Measurements from ENCODE around the gene HMOX1. TPM values are rescaled to one million over a fixed set of nuclear protein-coding genes. Genes with fewer than 3 reads are reported as not detected.

The HMOX1 gene
- total and polyA plus RNA-seq, 2 of the 8 experiments (the other 6 are each of a cell fraction or from before 2014, with no cell fraction given), result 25.0 to 41.6 TPM

DNA sequence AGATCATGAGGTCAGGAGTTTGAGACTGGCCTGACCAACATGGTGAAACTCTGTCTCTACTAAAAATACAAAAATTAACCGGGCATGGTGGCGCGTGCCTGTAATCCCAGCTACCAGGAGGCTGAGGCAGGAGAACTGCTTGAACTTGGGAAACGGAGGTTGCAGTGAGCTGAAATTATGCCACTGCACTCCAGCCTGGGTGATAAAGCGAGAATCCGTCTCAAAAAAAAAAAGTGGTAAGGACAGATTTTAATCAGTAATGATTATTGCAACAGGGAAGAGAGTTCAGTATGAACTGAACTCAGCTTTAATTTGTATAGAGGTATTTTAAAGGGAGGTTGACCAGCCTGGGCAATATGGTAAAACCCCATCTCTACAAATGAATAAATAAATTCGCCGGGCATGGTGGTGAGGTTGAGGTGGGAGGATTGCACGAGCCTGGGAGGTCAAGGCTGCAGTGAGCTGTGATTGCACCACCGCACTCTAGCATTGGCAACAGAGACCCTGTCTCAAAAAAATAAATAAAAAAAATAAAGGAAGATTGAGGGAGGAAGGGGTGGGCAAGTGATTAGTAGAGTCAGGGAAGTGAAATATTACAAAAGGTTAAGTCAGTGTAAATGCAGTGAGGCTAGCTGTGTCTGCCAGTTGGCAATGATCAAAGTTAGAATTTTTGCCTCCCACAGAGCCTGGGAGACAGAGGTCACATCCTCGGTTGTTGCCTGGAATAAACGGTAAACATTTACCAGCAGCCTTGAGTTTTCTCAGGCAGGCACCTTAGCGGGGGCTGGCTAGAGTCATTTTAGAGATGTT, 16.4 kb downstream of the HMOX1 start (continued):
- TF ChIP-seq, protein P1, sequence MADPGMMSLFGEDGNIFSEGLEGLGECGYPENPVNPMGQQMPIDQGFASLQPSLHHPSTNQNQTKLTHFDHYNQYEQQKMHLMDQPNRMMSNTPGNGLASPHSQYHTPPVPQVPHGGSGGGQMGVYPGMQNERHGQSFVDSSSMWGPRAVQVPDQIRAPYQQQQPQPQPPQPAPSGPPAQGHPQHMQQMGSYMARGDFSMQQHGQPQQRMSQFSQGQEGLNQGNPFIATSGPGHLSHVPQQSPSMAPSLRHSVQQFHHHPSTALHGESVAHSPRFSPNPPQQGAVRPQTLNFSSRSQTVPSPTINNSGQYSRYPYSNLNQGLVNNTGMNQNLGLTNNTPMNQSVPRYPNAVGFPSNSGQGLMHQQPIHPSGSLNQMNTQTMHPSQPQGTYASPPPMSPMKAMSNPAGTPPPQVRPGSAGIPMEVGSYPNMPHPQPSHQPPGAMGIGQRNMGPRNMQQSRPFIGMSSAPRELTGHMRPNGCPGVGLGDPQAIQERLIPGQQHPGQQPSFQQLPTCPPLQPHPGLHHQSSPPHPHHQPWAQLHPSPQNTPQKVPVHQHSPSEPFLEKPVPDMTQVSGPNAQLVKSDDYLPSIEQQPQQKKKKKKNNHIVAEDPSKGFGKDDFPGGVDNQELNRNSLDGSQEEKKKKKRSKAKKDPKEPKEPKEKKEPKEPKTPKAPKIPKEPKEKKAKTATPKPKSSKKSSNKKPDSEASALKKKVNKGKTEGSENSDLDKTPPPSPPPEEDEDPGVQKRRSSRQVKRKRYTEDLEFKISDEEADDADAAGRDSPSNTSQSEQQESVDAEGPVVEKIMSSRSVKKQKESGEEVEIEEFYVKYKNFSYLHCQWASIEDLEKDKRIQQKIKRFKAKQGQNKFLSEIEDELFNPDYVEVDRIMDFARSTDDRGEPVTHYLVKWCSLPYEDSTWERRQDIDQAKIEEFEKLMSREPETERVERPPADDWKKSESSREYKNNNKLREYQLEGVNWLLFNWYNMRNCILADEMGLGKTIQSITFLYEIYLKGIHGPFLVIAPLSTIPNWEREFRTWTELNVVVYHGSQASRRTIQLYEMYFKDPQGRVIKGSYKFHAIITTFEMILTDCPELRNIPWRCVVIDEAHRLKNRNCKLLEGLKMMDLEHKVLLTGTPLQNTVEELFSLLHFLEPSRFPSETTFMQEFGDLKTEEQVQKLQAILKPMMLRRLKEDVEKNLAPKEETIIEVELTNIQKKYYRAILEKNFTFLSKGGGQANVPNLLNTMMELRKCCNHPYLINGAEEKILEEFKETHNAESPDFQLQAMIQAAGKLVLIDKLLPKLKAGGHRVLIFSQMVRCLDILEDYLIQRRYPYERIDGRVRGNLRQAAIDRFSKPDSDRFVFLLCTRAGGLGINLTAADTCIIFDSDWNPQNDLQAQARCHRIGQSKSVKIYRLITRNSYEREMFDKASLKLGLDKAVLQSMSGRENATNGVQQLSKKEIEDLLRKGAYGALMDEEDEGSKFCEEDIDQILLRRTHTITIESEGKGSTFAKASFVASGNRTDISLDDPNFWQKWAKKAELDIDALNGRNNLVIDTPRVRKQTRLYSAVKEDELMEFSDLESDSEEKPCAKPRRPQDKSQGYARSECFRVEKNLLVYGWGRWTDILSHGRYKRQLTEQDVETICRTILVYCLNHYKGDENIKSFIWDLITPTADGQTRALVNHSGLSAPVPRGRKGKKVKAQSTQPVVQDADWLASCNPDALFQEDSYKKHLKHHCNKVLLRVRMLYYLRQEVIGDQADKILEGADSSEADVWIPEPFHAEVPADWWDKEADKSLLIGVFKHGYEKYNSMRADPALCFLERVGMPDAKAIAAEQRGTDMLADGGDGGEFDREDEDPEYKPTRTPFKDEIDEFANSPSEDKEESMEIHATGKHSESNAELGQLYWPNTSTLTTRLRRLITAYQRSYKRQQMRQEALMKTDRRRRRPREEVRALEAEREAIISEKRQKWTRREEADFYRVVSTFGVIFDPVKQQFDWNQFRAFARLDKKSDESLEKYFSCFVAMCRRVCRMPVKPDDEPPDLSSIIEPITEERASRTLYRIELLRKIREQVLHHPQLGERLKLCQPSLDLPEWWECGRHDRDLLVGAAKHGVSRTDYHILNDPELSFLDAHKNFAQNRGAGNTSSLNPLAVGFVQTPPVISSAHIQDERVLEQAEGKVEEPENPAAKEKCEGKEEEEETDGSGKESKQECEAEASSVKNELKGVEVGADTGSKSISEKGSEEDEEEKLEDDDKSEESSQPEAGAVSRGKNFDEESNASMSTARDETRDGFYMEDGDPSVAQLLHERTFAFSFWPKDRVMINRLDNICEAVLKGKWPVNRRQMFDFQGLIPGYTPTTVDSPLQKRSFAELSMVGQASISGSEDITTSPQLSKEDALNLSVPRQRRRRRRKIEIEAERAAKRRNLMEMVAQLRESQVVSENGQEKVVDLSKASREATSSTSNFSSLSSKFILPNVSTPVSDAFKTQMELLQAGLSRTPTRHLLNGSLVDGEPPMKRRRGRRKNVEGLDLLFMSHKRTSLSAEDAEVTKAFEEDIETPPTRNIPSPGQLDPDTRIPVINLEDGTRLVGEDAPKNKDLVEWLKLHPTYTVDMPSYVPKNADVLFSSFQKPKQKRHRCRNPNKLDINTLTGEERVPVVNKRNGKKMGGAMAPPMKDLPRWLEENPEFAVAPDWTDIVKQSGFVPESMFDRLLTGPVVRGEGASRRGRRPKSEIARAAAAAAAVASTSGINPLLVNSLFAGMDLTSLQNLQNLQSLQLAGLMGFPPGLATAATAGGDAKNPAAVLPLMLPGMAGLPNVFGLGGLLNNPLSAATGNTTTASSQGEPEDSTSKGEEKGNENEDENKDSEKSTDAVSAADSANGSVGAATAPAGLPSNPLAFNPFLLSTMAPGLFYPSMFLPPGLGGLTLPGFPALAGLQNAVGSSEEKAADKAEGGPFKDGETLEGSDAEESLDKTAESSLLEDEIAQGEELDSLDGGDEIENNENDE (IDR thresholded peaks at IDR 0.05; ENCODE audit: insufficient replicate concordance, low read length), result no peak
- TF ChIP-seq SIRT6 (IDR thresholded peaks at IDR 0.05; ENCODE audit: low read length) (no peak), TEAD4 (IDR thresholded peaks at IDR 0.05; ENCODE audit: low read depth, low read length) (no peak), CHD2 (IDR thresholded peaks at IDR 0.05; ENCODE audit: low read length) (no peak), RAD21 (IDR thresholded peaks at IDR 0.05 in 1 of 2, conservative IDR thresholded peaks at IDR 0.05 in 1 of 2; ENCODE audit: low read depth in 2 of 2, low read length in 2 of 2) (no peak), KDM1A (IDR thresholded peaks at IDR 0.05; ENCODE audit: borderline replicate concordance, low read length) (no peak), ATF2 (IDR thresholded peaks at IDR 0.05; ENCODE audit: low read length) (no peak), KDM5A (IDR thresholded peaks at IDR 0.05; ENCODE audit: low read length) (no peak)
